HEK293 (cell line): ENCODE data around the gene KRT25.

Experiments used
- CTCF ChIA-PET: fragments of 350-600 bp; formaldehyde crosslinking; extraction: SDS; loops from one replicate; lab custom pipeline; 2021; ENCODE audit warnings: antibody characterized with exemption; lab: Yijun Ruan, JAX
- POLR2A ChIA-PET: fragments of 300-600 bp; formaldehyde crosslinking; extraction: SDS; loops from one replicate; lab custom pipeline; 2020; ENCODE audit warnings: antibody characterized with exemption, inconsistent platforms; lab: Yijun Ruan, JAX
- H3K27ac ChIP-seq: fragments of 200-500 bp; sonication (Bioruptor generic); 2 replicates; pipeline ENCODE4 v1.5.1; 2014; ENCODE audit warnings: low read depth, low read length, control low read depth, inconsistent platforms; ENCODE audit errors: extremely low read depth
- H3K36me3 ChIP-seq, 2 experiments: fragments of 200-500 bp in 1 of 2; sonication (Bioruptor generic) in 1 of 2; 1 replicate in 1 of 2; 2 replicates in 1 of 2; pipeline ENCODE4 v1.5.1; 2014 to 2017; ENCODE audit warnings: inconsistent platforms in 2 of 2, low read length in 2 of 2; ENCODE audit not compliant: control insufficient read depth in 2 of 2, insufficient read depth in 1 of 2
- H3K4me1 ChIP-seq: fragments of 200-500 bp; sonication (Bioruptor generic); 2 replicates; pipeline ENCODE4 v1.5.1; 2014; ENCODE audit warnings: mild to moderate bottlenecking, low read length, inconsistent platforms; ENCODE audit not compliant: control insufficient read depth, insufficient read depth
- H3K4me3 ChIP-seq: 2 replicates; pipeline ENCODE4 v1.5.1; 2011; ENCODE audit warnings: low read depth, mild to moderate bottlenecking, control low read depth, low read length, moderate library complexity
- H3K9me3 ChIP-seq: fragments of 200-500 bp; sonication (Bioruptor generic); 2 replicates; pipeline ENCODE4 v1.5.1; 2014; ENCODE audit warnings: low read depth, low read length, inconsistent platforms; ENCODE audit not compliant: control insufficient read depth, insufficient read depth
- ZBTB8A ChIP-seq: fragments of 450-650 bp; formaldehyde crosslinking; IDR thresholded peaks from 2 replicates; pipeline ENCODE4 v1.5.1; 2016; ENCODE audit warnings: missing biosample characterization, missing genetic modification characterization
- ZFP69B ChIP-seq: fragments of 450-650 bp; formaldehyde crosslinking; IDR thresholded peaks from 2 replicates; pipeline ENCODE4 v1.5.1; 2016; ENCODE audit warnings: missing biosample characterization, missing genetic modification characterization
- ZNF132 ChIP-seq: fragments of 450-650 bp; formaldehyde crosslinking; IDR thresholded peaks from 2 replicates; pipeline ENCODE4 v1.5.1; 2017; ENCODE audit warnings: missing biosample characterization, missing genetic modification characterization, borderline replicate concordance
- ZNF155 ChIP-seq: fragments of 450-650 bp; formaldehyde crosslinking; IDR thresholded peaks from 2 replicates; pipeline ENCODE4 v1.5.1; 2016; ENCODE audit warnings: missing biosample characterization, missing genetic modification characterization
- ZNF184 ChIP-seq: fragments of 450-650 bp; IDR thresholded peaks from 2 replicates; pipeline ENCODE4 v1.5.1; 2018; ENCODE audit warnings: missing biosample characterization, mild to moderate bottlenecking, missing genetic modification characterization
- ZNF202 ChIP-seq: fragments of 450-650 bp; formaldehyde crosslinking; IDR thresholded peaks from 2 replicates; pipeline ENCODE4 v1.5.1; 2016; ENCODE audit warnings: missing biosample characterization, missing genetic modification characterization, borderline replicate concordance
- ZNF24 ChIP-seq: fragments of 450-650 bp; formaldehyde crosslinking; IDR thresholded peaks from 2 replicates; pipeline ENCODE4 v1.5.1; 2016; ENCODE audit warnings: missing biosample characterization, missing genetic modification characterization
- ZNF248 ChIP-seq: fragments of 450-650 bp; formaldehyde crosslinking; IDR thresholded peaks from 2 replicates; pipeline ENCODE4 v1.5.1; 2017; ENCODE audit warnings: missing biosample characterization, missing genetic modification characterization
- ZNF292 ChIP-seq: fragments of 450-650 bp; formaldehyde crosslinking; IDR thresholded peaks from 2 replicates; pipeline ENCODE4 v1.5.1; 2016; ENCODE audit warnings: low read depth, missing biosample characterization, missing genetic modification characterization, borderline replicate concordance
- ZNF391 ChIP-seq: fragments of 450-650 bp; formaldehyde crosslinking; IDR thresholded peaks from 2 replicates; pipeline ENCODE4 v1.5.1; 2016; ENCODE audit warnings: low read depth, missing biosample characterization, missing genetic modification characterization, borderline replicate concordance
- ZNF404 ChIP-seq: fragments of 450-650 bp; formaldehyde crosslinking; IDR thresholded peaks from 2 replicates; pipeline ENCODE4 v1.5.1; 2017; ENCODE audit warnings: missing biosample characterization, missing genetic modification characterization
- ZNF501 ChIP-seq: fragments of 450-650 bp; formaldehyde crosslinking; IDR thresholded peaks from 2 replicates; pipeline ENCODE4 v1.5.1; 2016; ENCODE audit warnings: missing biosample characterization, missing genetic modification characterization
- ZNF514 ChIP-seq: fragments of 450-650 bp; formaldehyde crosslinking; IDR thresholded peaks from 2 replicates; pipeline ENCODE4 v1.5.1; 2016; ENCODE audit warnings: missing biosample characterization, missing genetic modification characterization
- ZNF530 ChIP-seq: fragments of 450-650 bp; formaldehyde crosslinking; IDR thresholded peaks from 2 replicates; pipeline ENCODE4 v1.5.1; 2016; ENCODE audit warnings: low read depth, missing biosample characterization, missing genetic modification characterization
- ZNF660 ChIP-seq: fragments of 450-650 bp; IDR thresholded peaks from 2 replicates; pipeline ENCODE4 v1.5.1; 2018; ENCODE audit warnings: missing biosample characterization, mild to moderate bottlenecking, missing genetic modification characterization
- TF ChIP-seq, protein P1 (sequence below): fragments of 450-650 bp; formaldehyde crosslinking; IDR thresholded peaks from 2 replicates; pipeline ENCODE4 v1.5.1; 2016; ENCODE audit warnings: missing biosample characterization, missing genetic modification characterization
- TF ChIP-seq, protein P2 (sequence below): fragments of 450-650 bp; formaldehyde crosslinking; conservative IDR thresholded peaks from 2 replicates; pipeline ENCODE4 v1.5.1; 2016; ENCODE audit warnings: low read depth, missing biosample characterization, missing genetic modification characterization
- TF ChIP-seq, protein P3 (sequence below): fragments of 450-650 bp; formaldehyde crosslinking; IDR thresholded peaks from 2 replicates; pipeline ENCODE4 v1.5.1; 2016; ENCODE audit warnings: missing biosample characterization, missing genetic modification characterization, low read depth
- TF ChIP-seq, protein P4 (sequence below): fragments of 450-650 bp; formaldehyde crosslinking; IDR thresholded peaks from 2 replicates; pipeline ENCODE4 v1.5.1; 2017; ENCODE audit warnings: missing biosample characterization, missing genetic modification characterization
- TF ChIP-seq, protein P5 (sequence below): fragments of 450-650 bp; formaldehyde crosslinking; IDR thresholded peaks from 2 replicates; pipeline ENCODE4 v1.5.1; 2016; ENCODE audit warnings: missing biosample characterization, missing genetic modification characterization

KRT25 gene

DNA sequence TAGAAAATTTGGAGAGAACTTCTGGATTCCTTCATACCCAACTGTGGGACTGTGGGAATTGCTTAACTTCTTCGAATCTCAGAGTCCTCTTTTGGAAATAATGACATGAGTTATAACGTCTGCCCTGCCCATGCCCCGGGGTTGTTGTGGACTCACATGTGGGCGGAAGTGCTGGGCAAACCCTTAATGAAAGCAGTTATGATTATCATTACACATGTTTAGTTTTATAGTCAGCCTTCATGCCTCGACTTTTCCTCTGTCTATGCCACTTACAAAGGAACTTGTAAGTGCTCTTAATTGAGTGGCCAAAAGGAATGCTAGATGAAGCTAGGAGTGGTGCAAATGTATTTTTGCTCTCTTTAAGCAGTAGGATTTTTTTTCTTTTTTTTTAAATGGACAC, 23.3 kb upstream of the KRT25 start:
- H3K27ac ChIP-seq: no peak overlapping the region
- no peaks in the 10 kb centered on the region for H3K4me1 ChIP-seq
- H3K36me3 ChIP-seq: no peaks in the 10 kb centered on the region
- ChIA-PET POLR2A (no interaction called here), CTCF (no interaction called here)
- no peak for TF ChIP-seq ZNF660 (tag by site-specific recombination)
- TF ChIP-seq, protein P1, sequence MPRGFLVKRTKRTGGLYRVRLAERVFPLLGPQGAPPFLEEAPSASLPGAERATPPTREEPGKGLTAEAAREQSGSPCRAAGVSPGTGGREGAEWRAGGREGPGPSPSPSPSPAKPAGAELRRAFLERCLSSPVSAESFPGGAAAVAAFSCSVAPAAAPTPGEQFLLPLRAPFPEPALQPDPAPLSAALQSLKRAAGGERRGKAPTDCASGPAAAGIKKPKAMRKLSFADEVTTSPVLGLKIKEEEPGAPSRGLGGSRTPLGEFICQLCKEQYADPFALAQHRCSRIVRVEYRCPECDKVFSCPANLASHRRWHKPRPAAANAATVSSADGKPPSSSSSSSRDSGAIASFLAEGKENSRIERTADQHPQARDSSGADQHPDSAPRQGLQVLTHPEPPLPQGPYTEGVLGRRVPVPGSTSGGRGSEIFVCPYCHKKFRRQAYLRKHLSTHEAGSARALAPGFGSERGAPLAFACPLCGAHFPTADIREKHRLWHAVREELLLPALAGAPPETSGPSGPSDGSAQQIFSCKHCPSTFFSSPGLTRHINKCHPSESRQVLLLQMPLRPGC (tag by site-specific recombination): no peak
- TF ChIP-seq ZNF501: no peak
- TF ChIP-seq ZNF155 (tag by site-specific recombination): no peak
- TF ChIP-seq, protein P2, sequence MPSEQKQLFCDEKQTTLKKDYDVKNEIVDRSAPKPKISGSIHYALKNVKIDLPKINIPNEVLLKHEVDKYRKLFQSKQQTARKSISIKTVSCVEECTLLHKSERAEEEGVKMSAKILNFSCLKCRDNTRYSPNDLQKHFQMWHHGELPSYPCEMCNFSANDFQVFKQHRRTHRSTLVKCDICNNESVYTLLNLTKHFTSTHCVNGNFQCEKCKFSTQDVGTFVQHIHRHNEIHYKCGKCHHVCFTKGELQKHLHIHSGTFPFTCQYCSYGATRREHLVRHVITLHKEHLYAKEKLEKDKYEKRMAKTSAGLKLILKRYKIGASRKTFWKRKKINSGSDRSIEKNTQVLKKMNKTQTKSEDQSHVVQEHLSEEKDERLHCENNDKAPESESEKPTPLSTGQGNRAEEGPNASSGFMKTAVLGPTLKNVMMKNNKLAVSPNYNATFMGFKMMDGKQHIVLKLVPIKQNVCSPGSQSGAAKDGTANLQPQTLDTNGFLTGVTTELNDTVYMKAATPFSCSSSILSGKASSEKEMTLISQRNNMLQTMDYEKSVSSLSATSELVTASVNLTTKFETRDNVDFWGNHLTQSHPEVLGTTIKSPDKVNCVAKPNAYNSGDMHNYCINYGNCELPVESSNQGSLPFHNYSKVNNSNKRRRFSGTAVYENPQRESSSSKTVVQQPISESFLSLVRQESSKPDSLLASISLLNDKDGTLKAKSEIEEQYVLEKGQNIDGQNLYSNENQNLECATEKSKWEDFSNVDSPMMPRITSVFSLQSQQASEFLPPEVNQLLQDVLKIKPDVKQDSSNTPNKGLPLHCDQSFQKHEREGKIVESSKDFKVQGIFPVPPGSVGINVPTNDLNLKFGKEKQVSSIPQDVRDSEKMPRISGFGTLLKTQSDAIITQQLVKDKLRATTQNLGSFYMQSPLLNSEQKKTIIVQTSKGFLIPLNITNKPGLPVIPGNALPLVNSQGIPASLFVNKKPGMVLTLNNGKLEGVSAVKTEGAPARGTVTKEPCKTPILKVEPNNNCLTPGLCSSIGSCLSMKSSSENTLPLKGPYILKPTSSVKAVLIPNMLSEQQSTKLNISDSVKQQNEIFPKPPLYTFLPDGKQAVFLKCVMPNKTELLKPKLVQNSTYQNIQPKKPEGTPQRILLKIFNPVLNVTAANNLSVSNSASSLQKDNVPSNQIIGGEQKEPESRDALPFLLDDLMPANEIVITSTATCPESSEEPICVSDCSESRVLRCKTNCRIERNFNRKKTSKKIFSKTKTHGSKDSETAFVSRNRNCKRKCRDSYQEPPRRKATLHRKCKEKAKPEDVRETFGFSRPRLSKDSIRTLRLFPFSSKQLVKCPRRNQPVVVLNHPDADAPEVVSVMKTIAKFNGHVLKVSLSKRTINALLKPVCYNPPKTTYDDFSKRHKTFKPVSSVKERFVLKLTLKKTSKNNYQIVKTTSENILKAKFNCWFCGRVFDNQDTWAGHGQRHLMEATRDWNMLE: no peak
- TF ChIP-seq, protein P3, sequence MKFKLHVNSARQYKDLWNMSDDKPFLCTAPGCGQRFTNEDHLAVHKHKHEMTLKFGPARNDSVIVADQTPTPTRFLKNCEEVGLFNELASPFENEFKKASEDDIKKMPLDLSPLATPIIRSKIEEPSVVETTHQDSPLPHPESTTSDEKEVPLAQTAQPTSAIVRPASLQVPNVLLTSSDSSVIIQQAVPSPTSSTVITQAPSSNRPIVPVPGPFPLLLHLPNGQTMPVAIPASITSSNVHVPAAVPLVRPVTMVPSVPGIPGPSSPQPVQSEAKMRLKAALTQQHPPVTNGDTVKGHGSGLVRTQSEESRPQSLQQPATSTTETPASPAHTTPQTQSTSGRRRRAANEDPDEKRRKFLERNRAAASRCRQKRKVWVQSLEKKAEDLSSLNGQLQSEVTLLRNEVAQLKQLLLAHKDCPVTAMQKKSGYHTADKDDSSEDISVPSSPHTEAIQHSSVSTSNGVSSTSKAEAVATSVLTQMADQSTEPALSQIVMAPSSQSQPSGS (tag by site-specific recombination): no peak
- TF ChIP-seq ZNF132 (tag by site-specific recombination): no peak
- TF ChIP-seq, protein P4, sequence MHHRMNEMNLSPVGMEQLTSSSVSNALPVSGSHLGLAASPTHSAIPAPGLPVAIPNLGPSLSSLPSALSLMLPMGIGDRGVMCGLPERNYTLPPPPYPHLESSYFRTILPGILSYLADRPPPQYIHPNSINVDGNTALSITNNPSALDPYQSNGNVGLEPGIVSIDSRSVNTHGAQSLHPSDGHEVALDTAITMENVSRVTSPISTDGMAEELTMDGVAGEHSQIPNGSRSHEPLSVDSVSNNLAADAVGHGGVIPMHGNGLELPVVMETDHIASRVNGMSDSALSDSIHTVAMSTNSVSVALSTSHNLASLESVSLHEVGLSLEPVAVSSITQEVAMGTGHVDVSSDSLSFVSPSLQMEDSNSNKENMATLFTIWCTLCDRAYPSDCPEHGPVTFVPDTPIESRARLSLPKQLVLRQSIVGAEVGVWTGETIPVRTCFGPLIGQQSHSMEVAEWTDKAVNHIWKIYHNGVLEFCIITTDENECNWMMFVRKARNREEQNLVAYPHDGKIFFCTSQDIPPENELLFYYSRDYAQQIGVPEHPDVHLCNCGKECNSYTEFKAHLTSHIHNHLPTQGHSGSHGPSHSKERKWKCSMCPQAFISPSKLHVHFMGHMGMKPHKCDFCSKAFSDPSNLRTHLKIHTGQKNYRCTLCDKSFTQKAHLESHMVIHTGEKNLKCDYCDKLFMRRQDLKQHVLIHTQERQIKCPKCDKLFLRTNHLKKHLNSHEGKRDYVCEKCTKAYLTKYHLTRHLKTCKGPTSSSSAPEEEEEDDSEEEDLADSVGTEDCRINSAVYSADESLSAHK: no peak
- no peak overlapping the region for H3K4me3 ChIP-seq
- no peaks in the 10 kb centered on the region for H3K9me3 ChIP-seq

DNA sequence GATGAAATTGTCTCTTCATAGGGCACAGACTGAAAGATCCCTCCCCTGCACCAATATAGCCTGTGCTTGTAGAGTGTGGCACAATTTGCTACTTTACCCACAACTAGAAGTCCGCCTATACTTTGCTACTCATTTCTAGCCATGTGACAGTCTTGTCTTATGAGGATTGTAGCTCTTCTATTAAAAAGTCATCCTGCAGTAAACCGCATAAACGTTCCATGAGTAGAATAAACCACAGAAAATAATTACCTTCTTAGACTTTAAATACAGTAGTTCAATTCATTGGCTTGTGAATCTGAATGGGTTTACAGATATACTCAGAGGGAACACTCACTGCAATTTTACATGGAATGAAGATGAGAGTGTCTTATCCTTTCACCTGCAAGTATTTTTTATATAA, 22.8 kb upstream of the KRT25 start:
- CTCF ChIA-PET: interaction anchor here (0.6 kb wide), 1 partner anchor 1040 kb away, joined by 4 read pairs; no protein-coding TSS in a partner anchor
- no peak overlapping the region for H3K27ac ChIP-seq
- no peak overlapping the region for H3K4me3 ChIP-seq
- H3K36me3 ChIP-seq: no peaks in the 10 kb centered on the region
- no peaks in the 10 kb centered on the region for H3K4me1 ChIP-seq
- POLR2A ChIA-PET: no interaction called here
- TF ChIP-seq ZNF24 (tag by site-specific recombination) (no peak), ZNF404 (tag by site-specific recombination) (no peak)
- no peaks in the 10 kb centered on the region for H3K9me3 ChIP-seq

DNA sequence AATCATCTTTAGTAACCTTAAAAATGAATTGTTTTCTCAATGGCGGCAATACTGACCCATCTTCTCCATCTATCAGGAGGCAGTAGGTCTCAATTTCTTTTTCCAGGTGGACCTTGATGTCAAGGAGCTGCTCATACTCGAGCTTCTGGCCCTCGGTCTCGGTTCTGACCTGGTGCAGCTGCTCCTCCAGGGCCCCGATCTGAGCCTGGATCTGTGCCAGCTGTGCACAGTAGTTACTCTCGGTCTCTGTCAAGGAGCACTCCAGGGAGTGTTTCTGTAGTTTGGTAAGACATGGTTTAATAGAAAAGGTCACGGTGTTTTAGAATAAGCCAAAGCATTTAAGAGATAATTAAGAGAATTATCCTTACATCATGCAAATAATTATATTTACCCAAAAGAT, 22.3 kb upstream of the KRT25 start:
- POLR2A ChIA-PET: no interaction called here
- H3K9me3 ChIP-seq: no peaks in the 10 kb centered on the region
- no peaks in the 10 kb centered on the region for H3K36me3 ChIP-seq
- H3K27ac ChIP-seq: no peak overlapping the region
- CTCF ChIA-PET: interaction anchor here (0.6 to 0.7 kb wide), 2 partner anchors 578 to 1040 kb away, joined by 3 to 4 read pairs; no protein-coding TSS in a partner anchor
- H3K4me1 ChIP-seq: no peaks in the 10 kb centered on the region
- H3K4me3 ChIP-seq: no peak overlapping the region
- TF ChIP-seq ZNF292 (tag by site-specific recombination) (no peak), ZNF202 (tag by site-specific recombination) (no peak), ZNF530 (tag by site-specific recombination) (no peak), ZNF248 (tag by site-specific recombination) (no peak), ZNF391 (tag by site-specific recombination) (no peak), ZBTB8A (tag by site-specific recombination) (no peak), ZFP69B (tag by site-specific recombination) (no peak), ZNF514 (no peak), ZNF184 (tag by site-specific recombination) (no peak)
- TF ChIP-seq, protein P5, sequence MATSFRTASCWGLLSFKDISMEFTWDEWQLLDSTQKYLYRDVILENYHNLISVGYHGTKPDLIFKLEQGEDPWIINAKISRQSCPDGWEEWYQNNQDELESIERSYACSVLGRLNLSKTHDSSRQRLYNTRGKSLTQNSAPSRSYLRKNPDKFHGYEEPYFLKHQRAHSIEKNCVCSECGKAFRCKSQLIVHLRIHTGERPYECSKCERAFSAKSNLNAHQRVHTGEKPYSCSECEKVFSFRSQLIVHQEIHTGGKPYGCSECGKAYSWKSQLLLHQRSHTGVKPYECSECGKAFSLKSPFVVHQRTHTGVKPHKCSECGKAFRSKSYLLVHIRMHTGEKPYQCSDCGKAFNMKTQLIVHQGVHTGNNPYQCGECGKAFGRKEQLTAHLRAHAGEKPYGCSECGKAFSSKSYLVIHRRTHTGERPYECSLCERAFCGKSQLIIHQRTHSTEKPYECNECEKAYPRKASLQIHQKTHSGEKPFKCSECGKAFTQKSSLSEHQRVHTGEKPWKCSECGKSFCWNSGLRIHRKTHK: no peak
